GM12872 (cell line): ENCODE measurements around the gene COL6A1.

Experiments
- TF ChIP-seq, protein P1 (sequence below): IDR thresholded peaks from 3 replicates; pipeline ENCODE4 v1.5.1; 2011; ENCODE audit warnings: low read depth, mild to moderate bottlenecking, low read length, moderate library complexity; ENCODE audit not compliant: insufficient read depth

The COL6A1 gene

DNA sequence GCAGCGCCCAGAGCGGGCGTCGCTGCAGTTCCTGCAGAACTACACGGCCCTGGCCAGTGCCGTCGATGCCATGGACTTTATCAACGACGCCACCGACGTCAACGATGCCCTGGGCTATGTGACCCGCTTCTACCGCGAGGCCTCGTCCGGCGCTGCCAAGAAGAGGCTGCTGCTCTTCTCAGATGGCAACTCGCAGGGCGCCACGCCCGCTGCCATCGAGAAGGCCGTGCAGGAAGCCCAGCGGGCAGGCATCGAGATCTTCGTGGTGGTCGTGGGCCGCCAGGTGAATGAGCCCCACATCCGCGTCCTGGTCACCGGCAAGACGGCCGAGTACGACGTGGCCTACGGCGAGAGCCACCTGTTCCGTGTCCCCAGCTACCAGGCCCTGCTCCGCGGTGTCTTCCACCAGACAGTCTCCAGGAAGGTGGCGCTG lies 22.0 kb downstream of the COL6A1 start:
- TF ChIP-seq, protein P1, sequence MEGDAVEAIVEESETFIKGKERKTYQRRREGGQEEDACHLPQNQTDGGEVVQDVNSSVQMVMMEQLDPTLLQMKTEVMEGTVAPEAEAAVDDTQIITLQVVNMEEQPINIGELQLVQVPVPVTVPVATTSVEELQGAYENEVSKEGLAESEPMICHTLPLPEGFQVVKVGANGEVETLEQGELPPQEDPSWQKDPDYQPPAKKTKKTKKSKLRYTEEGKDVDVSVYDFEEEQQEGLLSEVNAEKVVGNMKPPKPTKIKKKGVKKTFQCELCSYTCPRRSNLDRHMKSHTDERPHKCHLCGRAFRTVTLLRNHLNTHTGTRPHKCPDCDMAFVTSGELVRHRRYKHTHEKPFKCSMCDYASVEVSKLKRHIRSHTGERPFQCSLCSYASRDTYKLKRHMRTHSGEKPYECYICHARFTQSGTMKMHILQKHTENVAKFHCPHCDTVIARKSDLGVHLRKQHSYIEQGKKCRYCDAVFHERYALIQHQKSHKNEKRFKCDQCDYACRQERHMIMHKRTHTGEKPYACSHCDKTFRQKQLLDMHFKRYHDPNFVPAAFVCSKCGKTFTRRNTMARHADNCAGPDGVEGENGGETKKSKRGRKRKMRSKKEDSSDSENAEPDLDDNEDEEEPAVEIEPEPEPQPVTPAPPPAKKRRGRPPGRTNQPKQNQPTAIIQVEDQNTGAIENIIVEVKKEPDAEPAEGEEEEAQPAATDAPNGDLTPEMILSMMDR: no peak

DNA sequence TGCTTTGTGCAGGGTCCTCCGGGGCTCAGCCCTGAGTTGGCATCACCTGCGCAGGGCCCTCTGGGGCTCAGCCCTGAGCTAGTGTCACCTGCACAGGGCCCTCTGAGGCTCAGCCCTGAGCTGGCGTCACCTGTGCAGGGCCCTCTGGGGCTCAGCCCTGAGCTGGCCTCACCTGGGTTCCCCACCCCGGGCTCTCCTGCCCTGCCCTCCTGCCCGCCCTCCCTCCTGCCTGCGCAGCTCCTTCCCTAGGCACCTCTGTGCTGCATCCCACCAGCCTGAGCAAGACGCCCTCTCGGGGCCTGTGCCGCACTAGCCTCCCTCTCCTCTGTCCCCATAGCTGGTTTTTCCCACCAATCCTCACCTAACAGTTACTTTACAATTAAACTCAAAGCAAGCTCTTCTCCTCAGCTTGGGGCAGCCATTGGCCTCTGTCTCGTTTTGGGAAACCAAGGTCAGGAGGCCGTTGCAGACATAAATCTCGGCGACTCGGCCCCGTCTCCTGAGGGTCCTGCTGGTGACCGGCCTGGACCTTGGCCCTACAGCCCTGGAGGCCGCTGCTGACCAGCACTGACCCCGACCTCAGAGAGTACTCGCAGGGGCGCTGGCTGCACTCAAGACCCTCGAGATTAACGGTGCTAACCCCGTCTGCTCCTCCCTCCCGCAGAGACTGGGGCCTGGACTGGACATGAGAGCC lies 22.7 kb downstream of the COL6A1 start:
- TF ChIP-seq, protein P1: no peak

DNA sequence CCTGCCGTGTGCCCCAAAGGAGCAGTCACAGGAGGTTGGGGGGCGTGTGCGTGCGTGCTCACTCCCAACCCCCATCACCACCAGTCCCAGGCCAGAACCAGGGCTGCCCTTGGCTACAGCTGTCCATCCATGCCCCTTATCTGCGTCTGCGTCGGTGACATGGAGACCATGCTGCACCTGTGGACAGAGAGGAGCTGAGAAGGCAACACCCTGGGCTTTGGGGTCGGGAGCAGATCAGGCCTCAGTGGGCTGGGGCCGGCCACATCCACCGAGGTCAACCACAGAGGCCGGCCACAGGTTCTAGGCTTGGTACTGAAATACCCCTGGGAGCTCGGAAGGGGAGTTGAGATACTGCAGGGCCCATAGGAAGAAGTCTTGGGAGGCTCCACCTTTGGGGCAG lies 23.5 kb downstream of the COL6A1 start:
- TF ChIP-seq, protein P1: no peak

DNA sequence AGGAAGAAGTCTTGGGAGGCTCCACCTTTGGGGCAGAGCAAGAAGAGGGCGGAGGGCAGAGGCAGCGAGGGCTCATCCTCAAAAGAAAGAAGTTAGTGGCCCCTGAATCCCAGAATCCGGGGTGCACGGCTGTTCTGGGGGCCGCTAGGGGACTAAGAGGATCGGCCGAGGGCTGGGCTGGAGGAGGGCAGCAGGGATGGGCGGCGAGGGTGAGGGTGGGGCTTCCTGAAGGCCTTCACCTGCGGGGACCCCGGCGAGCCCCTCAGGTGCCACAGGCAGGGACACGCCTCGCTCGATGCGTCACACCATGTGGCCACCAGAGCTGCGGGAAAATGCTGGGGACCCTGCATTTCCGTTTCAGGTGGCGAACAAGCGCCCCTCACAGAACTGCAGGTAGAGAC lies 23.9 kb downstream of the COL6A1 start:
- TF ChIP-seq, protein P1: no peak

DNA sequence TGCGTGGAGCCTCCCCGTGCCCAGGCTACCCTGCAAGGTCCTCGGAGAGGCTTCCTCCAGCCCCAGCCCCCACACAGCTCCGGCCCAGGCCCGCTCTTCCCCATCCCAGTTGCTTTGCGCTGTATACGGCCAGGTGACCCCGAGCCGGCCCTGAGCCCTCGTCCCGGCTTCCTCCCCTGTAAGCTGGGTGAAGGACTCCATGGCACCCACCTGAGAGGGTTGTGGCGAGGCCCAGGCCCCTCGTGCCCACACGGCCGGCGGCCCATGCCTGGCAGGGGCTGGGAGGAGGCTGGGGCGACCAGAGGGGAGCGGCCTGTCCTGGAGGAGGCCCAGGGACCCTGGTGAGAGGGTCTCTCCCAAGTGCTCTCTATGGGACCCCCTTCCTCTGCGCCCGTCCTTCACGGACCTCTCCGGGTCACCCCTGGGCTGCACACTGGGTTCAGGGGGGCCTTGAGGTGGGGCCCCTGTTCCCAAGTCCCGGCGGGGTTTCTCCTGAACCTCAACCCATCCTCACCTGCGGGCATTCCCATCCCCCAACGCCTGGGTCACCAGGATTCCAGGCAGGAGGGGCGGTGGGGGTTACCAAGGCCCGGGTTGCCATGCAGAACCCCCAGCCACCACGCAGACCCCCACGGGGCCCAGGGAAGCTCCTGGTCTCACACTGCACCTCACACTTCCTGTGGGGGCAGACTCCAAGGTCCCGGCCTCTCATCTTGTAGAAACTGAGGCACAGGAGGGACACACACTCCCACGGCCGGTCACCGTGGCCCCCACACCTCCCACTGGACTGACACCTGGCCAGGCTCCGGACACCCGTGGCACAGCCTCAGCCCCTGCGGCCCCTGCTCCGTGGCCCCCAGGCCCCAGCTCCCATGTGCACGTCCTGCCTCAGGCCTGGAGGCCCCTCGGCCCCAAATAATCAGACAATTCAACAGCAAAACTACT lies 25.2 kb downstream of the COL6A1 start:
- TF ChIP-seq, protein P1: no peak

DNA sequence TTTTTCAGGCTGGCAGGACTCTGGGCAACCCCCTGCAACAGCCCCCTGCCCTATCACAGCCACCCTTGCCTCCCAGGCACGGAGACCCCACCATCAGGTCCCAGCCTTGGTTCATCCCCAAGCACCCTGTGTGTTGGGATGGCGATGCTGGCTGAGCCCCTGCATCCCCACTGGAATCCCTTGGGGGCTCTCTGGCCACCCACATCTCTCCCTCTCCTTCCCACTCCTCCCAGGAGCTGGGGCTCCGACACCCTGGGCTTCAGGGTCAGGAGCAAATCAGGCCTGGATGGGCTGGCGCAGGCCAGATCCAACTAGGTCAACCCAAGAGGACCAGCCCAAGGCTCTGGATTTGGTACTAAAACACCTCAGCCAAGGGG lies 25.9 kb downstream of the COL6A1 start:
- TF ChIP-seq, protein P1: no peak

DNA sequence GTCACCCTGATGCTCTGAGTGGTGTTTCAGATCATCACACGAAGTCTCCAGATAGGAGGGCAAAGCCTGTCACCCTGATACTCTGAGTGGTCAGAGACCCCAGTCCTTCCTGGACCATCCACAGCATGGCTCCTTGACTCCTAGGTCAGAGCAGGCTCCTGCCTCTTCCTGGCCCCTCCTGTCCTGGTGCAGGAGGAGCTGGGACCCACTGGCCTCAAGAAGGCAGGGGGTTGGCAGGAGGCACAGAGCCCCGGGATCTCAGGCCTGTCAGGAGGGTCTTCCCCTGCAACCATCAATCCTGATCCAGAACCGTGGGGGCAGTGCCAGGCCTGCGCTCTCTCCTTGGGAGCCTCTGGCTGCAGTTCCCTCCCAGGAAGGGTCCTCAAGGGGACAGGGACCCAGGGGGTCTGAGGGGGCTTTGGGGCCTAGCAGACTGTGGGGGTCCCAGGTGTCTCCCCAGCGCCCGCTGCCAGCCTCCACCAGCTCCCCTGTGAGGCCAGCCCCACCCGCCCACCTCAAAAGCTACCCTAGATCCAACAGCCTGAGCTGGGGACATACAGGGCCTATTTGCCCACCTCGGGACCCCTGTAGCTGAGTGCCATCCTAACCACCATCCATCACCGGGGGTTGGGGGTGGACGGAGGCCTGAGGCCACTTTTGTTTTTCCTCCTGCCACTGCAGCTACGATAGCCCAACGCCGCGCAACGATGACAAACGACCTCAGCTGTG lies 27.5 kb downstream of the COL6A1 start:
- TF ChIP-seq, protein P1: no peak
